GM19438 (cell line): ENCODE measurements around the gene SH3D19.
"Not testable (repeated sequence)": the region's sequence is repeated elsewhere in the genome, so short reads cannot be mapped to it uniquely, and the experiment has no call there.

Source experiments
- ATAC-seq: cut with Tn5 transposase; IDR thresholded peaks from one replicate; pipeline ENCODE4 v1.9.1; 2021; ENCODE audit warnings: low read depth; ENCODE audit not compliant: unreplicated experiment

SH3D19 gene

DNA sequence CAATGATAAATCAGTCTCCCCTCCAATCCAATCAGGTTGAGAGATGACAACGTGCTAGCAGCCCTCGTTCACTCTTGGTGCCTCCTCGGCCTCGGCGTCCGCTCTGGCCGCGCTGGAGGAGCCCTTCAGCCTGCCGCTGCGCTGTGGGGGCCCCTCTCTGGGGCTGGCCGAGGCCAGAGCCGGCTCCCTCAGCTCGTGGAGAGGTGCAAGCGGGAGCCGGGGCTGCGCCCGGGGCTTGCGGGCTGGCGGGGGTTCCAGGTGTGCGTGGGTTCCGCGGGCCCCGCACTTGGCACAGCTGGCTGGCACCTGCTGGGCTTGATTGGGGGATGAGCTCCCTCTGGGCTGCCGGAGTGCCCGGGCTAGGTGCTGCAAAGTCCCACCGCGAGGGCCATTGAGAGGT is 89.4 kb downstream of the SH3D19 start:
- ATAC-seq = no peak

DNA sequence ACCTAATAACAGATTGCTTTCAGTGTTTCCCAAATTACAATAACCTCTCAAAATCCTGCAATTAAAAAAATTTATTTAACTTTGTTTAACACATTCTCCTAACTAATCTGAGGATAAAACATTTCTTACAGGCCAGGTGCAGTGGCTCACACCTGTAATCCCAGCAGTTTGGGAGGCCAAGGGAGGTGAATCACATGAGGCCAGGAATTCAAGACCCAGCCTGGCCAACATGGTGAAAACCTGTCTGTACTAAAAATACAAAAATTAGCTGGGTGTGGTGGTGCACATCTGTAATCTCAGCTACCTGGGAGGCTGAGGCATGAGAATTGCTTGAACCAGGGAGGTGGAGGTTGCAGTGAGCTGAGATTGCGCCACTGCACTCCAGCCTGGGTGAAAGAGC is 90.0 kb downstream of the SH3D19 start:
- not testable (repeated sequence) for ATAC-seq

DNA sequence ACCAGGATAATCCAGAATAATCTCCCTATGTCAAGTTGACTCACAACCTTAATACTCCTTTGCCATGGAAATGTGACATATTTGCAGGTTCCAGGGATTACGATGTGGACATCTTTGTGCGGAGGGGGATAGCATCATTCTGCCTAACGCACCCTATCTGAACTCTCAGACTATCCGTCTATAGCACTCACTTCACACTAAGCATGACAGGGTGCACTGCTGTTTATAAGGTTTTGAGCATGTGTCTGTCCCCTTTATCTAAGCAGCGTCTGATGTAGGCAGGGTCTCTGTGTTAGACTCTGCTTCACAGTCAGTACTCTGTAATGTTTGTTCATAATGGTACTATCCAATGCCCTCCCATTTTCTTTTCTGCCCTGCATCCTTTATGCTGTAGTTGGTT is 91.8 kb downstream of the SH3D19 start:
- no peak for ATAC-seq

DNA sequence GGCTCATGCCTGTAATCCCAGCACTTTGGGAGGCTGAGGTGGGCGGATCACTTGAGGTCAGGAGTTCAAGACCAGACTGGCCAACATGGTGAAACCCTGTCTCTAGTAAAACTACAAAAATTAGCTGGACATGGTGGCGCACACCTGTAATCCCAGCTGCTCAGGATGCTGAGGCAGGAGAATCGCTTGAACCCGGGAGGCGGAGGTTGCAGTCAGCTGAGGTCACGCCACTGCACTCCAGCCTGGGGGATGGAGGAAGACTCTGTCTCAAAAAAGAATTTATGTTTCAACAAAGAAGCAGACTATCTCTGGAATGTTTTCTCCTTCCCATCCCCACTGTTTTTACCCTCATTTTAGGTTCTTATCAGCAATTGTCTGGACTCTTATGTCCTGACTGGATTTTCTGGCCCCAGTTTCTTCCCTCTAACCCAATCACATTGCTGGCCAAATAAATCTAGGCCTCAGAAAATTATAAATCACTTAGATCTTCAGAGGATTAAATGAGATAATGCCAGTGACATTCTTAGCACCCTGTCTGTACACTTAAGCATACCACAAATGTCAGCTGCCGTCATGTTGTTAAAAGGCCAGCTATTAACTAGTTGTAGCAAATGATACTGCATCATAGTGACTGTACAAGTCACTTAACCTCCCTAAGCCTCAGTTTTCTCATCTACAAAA is 93.3 kb downstream of the SH3D19 start:
- no peak for ATAC-seq

DNA sequence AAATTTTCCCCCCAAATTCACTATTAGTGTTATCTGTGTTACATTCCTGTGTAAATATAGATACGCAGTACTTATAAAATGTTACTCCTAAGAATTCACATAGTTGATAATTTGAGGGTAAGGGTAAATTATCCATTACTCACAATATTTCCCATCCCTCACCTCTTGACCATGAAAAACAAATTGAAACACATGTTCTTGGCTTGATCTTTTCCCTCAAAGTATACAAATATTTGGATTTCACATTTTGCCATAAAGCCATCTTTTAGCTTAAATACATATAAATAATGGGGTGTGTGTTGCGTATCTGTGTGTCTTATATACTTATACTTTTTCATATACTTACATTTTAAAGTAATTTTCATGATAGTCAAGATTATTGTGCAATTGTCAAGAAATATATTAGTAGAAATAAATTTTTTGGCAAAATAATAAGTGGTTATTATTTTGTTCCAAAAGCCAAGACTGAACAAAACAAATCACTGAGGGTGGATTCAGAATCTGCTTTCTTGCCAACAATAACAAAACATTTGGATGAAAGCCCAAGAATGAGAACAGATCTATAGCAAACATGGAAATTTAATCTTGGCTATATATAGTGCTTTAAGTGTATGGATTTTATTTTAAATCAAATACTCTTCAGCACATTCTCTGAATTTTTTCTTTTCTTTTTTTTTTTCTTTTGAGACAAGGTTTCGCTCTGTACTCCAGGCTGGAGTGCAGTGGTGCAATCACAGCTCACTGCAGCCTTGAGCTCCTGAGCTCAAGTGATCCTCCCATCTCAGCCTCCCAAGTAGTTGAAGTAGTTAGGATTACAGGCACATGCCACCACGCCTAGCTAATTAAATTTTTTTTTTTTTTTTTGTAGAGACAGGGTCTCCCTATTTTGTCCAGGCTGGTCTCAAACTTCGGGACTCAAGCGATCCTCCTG is 97.0 kb downstream of the SH3D19 start:
- no peak for ATAC-seq

DNA sequence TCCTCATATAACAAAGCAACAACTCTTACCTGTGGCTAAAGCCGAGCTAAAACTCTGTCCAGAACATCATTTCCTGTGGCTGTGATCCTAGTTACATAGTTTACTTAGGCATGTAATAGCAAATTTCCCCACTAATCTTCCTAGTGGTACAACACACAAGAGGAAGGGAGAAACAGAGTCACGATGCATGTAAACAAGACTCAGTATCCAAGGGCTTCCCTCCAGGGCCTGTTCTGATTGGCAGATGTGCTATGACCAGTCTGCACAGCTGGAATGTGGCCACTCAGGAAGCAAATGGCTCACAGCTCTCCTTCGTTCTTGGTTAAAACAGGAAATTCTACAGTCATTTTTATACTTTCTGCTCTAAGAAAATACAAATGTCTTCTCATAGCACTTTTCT is 97.7 kb downstream of the SH3D19 start:
- ATAC-seq = no peak

DNA sequence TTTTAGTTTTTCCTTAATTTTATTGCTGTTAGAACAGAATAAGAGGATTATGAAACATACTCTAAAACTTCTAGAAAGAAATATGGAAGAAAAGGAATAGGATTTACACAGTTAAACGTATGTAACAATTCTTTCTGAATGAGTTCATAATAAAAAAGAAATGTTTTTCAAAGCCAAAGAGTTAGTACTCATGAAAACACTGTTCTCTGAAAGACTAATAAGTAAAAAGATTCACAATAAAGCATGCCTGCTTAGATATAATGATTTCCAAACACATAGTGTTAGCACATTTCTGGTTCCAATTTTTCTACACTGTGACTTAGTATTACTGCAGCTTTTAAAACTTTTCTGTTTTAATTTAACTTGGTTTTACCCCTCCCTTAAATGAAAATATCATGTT is 98.2 kb downstream of the SH3D19 start:
- ATAC-seq = no peak

DNA sequence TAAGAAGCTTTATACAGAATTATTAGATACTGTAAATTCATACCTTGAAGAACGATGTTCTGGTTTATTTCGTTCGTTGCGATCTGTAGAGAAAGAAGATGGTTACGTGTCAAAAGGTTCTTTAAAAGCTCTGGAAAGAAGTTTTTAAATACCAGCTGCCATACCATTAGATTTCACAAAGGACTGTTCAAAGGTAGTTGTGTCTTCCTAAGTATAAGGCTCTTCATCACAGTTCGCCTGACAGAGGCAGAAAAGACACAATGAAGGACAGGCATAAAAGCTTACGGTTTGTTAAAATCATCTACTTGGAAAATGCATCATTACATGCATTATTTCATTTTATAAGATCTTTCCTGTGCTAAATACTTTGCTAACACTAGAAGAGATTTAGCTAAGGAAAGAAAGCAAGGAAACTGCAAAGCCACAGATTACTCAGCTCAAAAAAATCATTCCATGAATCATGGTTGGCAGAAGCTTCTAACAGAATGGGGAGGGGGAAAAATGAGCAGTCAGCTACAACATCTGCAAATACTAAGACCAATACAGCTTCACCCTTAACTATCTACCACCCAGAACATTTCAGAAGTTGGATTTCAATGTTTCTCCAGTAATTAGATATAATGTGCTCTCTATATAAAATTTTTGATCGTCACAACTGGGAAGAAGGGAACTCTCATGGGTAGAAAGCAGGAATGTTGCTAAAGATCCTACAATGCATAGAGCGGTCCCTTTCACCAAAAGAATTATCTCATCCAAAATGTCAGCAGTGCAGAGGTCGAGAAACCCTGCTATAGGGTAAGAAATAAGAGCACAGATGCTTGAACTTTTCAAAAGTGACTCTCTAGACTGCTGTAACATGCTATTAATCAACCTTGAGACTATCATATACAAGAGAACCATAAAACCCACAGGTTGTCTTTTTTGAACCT is 99.1 kb downstream of the SH3D19 start:
- ATAC-seq = no peak

DNA sequence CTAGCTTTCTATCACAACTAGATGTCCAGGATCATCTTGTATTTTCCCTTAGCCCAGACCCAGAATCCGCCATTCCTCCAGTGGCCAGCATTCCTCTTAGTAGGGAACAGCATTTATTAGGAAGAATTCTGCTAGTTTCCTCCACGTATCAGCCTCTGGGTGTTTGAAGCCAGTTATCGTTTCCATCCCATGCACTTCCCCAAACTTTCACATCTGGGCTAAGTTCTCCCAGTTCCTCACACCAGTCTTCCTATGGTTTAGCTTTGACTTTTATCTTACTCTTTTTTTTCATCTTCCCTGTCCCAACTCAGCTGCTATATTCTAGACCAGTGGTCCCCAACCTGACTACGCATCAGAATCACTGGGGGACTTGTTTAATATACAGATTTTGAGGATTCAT is 101.9 kb downstream of the SH3D19 start:
- ATAC-seq = no peak

DNA sequence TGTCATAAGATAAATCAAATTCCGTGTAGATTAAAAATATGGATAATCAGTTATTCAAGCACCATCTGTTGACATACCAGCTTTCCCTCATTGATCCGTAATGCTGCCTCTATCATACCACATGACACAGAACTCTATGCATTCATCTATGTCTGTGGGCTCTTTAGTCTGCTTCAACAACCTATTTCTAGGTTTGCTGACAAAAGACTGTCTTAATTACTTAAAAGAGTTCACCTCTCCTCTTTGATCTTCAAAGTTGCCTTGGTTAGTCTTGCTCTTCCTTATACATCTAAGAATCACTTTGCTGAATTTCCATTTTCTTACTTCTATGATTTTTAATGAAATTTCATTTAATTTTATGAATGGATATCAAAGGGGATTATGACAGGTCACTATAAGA is 105.5 kb downstream of the SH3D19 start:
- ATAC-seq = no peak

DNA sequence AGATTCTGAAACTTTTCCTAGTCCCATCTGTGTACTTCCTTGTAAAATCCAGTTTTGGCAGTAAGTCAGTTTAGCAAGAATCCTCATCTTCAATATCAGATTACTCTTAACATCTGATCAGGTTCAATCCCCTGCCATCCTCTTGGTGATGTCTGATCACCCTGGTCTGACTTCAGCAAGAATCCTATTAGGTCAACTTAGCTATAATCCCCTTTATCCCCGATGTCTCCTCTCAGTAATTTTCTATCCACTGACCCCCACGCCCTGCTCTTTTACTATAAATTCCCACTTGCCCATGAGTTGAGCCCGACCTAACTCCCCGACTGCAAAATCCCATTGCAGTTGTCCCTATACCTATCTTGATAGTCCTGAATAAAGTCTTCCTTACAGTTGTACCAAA is 106.3 kb downstream of the SH3D19 start:
- ATAC-seq = no peak

DNA sequence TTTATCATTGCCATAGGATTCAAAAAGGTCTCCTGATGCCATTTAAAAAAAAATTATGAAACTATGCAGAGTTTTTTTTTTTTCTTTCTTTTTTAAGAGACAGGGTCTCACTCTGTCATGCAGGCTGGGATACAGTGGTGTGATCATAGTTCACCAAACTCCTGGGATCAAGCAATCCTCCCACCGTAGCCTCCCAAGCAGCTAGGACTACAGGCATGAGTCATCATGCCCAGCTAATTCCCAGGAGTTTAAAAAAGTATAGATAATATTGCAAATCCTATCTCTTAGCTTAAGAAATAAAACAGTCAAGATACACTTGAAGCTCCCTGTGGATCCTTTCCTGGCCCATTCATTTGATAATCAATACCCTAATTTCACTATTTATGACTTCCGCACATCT is 107.1 kb downstream of the SH3D19 start:
- ATAC-seq = no peak

DNA sequence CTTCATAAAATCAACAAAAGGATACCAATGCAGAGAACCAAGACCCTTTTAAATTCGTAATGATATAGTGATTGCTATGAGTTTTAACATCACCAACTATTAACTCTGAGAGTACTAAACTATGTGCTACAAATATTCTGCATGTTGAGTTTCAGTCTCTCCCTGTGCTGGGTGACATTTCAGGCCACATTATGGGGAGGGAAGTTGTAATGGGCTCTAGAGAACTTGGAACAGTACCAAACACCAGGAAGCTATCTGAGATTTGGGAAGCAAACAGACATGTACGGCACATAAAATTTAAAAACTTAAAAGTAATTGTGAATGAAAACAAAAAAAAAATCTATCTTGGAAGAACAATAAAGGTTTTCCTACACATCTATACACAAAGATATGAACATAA is 108.1 kb downstream of the SH3D19 start:
- no peak for ATAC-seq

DNA sequence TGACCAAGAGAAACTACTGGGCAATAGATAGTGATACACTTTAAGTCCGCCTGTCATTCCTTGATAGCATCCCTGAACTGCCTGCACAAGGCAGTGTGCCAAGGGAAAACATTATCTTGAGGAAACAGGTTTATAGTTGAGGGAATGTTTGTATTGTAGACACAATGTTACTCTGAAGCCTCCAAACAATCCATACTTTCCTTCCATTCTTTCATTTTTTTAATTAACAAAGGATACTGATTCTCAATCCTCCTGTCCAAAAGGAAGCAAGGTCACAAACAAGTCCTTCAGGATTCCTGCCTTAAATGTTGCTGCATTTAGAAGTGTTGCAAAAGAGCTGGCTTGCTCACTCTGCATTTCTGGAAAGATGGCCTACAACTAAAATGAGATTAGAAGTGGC is 110.1 kb downstream of the SH3D19 start:
- no peak for ATAC-seq

DNA sequence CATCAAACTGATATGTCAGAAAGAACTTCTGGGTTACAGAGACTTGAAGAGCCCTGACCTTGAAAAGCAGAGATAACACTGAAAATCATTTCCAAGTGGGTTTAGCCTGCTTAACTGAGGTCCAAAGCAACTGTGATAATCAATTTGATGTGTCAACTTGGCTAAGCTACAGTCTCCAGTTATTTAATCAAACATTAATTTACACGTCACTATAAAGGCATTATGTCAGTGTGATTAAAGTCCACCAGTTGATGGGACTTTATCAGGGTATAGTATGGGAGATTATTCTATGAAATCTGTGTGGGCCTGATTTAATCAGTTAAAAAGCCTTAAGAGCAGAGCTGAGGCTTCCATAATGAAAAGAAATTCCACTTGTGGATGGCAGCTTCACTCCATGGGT is 117.5 kb downstream of the SH3D19 start:
- ATAC-seq = no peak

DNA sequence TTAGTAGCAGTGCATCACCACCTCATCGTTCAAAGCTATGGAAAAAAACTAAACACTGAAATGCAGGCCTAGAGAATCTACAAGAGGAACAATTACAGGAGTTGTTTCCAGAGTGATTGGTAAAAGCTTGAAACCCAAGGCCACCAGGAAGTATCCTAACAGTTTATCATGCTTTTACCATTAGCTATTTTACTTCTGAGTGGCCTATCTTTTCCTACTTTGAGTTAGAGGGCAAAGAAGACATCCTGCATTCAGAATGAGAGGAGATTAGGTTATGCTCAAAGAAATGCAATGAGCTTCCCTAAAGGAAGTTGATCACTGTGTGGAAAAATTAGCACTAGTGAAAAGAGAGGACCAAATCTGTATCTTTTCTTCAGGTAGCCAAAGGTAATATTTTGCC is 118.2 kb downstream of the SH3D19 start:
- ATAC-seq = no peak

DNA sequence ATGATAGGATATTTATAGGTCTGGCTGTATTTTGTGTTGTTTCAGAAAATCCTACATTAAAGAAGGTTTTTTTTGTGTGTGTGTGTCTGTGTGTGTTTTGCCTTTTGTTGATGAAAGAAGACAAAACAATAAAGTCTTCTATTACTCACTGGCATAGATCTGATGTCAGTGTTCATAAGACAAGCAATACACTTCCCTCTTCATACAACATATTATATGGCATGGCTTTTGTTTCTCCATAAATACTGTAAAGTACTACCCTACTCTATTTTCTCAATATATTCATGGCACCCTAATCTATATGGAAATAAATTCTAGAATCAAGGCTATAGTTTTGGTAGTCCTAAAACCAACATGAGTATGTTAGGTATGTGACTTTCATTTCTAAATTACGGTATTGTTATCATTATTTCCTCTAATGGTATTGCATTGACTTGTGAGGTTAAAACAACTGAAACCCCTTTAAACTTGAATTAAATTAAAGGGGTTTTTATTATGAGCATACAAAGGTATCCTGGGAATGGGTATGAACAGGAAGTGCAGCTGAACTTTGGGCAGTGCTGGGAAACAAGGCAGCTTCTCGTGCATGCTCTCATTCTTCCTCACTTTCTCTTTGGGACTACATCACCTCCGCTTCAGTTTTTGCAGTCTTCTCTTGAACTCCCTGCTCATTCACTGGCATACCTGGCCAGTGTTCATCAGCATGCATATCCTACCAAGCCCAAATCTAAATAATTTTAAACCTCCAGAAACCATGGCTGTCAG is 119.0 kb downstream of the SH3D19 start:
- ATAC-seq = no peak

DNA sequence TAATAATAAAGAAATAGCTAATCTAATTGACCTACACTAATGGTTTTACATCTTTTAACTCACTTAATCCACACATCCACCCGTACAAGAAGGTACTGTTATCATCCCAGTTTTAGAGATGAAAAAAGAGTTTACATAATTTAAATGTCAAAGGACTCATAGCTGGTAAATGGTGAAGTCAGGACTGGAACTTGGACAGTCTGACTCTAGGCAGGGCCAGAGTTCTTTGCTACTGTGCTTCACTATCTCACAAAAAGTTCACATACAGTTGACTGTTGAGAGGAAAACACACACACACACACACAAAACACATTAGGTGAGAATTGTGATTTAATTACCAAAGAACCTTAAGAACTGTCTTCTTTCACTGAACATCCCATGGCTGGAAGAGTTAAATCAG is 119.7 kb downstream of the SH3D19 start:
- no peak for ATAC-seq

DNA sequence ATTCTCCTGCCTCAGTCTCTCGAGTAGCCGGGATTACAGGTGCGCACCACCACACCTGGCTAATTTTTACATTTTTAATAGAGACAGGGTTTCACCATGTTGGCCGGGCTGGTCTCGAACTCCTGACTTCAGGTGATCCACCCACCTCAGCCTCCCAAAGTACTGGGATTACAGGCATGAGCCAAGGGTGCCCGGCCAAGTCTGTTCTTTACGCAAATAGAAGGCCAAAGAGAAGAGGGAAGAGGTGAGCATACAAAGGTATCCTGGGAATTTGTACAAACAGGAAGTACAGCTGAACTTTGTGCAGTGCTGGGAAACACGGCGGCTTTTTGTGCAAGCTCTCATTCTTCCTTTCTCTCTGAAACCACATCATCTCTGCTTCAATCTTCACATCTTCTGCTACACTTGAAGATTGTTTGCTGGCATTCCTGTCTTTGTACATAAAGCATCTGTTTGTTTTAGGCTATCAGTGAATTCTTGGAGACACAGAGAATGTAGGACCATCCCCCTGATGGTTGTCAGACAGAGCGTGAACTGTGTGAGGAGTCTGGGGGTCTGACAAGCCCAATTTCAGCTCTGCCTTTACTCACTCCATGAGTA is 120.4 kb downstream of the SH3D19 start:
- no peak for ATAC-seq
